Measurements from ENCODE around the gene CD48.
"Not testable (repeated sequence)": the region's sequence is repeated elsewhere in the genome, so short reads cannot be mapped to it uniquely, and the experiment has no call there.

The CD48 gene

GRCh38 chr1:160741092-160741501, 29.5 kb upstream of the CD48 start:
- DNase-seq: no peak

DNA sequence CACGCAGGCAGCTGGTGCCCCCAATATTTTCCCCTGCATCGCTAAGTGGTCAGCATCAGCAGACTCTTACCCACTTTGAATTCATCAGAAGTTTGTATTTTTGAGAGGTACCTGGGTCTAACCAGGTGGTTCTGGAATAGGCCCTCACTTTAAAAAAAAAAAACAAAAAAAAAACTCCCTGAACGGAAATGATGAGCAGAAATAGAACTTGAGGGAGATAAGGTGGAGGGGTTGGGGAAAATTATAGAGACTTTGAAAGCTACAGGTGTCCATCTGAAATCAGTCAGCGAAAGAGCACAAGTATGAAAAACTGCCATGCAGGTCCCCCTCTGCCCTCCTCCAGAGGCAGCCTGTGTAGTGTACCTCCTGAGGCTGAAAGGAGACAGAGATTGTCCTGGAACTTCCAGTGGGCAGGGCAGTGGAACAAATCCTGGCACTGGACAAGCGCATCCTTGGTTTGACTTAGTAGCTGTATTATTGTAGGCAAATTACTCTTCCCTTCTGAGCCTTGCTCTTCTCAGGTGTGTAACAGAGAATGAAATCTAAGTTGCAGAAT, 28.6 kb upstream of the CD48 start:
- DNase-seq: no peak

- DNase-seq: no peak
Observed at GRCh38 chr1:160739098-160739511, 27.5 kb upstream of the CD48 start, which contains the start of gene SLAMF7. Gene SLAMF7, plus strand, starts transcription at chr1:160739247. Its CDS starts 55 bp downstream, at chr1:160739302.

DNA sequence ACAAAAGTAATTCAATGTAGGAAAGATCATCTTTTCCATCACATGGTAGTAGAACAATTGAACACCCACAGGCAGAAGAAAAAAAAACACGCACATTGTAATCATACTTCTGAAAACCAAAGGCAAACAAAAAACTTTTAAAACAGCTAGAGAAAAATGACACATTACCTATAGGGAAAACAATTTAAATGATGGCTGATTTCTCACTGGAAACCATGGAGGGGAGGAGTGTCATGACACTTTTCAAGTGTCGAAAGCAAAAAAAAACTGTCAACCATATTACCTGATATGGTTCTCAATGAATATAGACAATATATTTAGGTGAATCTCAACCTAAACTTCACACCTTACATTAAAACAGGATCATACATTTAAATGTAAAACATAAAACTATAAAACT, 26.6 kb upstream of the CD48 start:
- no peak for DNase-seq

- no peak for DNase-seq
Observed at GRCh38 chr1:160734301-160734700, 22.7 kb upstream of the CD48 start.

- no peak for DNase-seq
Observed at GRCh38 chr1:160733898-160734297, 22.3 kb upstream of the CD48 start.

GRCh38 chr1:160731990-160732389, 20.4 kb upstream of the CD48 start:
- DNase-seq: no peak

DNA sequence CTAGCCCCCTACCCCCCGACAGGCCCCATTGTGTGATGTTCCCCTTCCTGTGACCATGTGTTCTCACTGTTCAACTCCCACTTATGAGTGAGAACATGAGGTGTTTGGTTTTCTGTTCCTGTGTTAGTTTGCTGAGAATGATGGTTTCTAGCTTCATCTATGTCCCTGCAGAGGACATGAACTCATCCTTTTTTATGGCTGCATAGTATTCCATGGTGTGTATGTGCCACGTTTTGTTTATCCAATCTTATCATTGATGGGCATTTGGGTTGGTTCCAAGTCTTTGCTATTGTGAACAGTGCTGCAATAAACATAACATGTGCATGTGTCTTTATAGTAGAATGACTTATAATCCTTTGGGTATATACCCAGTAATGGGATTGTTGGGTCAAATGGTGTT, 19.9 kb upstream of the CD48 start:
- not testable (repeated sequence) for DNase-seq

- no peak for DNase-seq
Observed at GRCh38 chr1:160727316-160727640, 15.7 kb upstream of the CD48 start.

GRCh38 chr1:160726498-160727315, 15.1 kb upstream of the CD48 start:
- DNase-seq: peak; percentile 23

DNA sequence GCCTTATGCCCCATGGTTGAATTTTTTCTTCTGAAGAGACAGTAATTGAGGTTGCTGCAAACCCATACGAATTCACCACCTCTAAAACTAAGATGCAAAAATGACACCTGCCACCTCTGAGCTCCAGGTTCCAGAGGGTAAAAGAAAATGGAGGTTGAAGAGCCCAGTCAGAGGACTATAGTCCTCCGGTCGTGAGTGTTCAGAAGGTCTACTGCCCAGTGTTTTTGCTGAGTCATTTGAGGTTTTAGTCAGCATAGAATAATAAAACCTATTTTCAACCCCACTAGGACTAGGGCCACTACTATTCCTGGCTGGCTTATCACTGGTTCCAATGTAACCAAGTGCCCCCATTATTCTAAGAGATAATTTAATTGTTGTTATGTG, 14.5 kb upstream of the CD48 start:
- no peak for DNase-seq

GRCh38 chr1:160724465-160725242, 13.0 kb upstream of the CD48 start:
- no peak for DNase-seq

- no peak for DNase-seq
Observed at GRCh38 chr1:160723332-160723731, 11.7 kb upstream of the CD48 start.

DNA sequence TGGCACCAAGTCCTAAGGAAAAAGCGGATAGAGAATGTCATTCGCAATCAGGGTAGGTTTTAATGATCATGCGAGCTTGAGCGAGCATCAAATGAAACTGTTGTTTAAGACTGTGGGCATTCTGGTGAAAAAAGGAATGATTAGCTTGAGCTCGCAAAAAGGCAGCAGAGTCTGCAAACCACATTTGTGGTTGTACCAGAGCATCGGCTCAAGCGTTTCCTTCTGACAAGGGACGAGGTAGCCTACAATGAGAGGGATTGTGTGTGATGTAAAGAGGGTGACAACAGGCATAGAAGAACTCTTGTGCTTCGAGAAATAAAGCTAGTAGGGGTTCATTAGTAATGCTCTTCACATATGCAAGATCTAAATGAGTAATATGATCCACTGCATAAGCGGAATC, 11.1 kb upstream of the CD48 start:
- no peak for DNase-seq

GRCh38 chr1:160721473-160721872, 9.9 kb upstream of the CD48 start:
- no peak for DNase-seq

- no peak for DNase-seq
Observed at GRCh38 chr1:160720356-160721085, 8.9 kb upstream of the CD48 start.

GRCh38 chr1:160718210-160718609, 6.6 kb upstream of the CD48 start:
- DNase-seq: no peak

DNA sequence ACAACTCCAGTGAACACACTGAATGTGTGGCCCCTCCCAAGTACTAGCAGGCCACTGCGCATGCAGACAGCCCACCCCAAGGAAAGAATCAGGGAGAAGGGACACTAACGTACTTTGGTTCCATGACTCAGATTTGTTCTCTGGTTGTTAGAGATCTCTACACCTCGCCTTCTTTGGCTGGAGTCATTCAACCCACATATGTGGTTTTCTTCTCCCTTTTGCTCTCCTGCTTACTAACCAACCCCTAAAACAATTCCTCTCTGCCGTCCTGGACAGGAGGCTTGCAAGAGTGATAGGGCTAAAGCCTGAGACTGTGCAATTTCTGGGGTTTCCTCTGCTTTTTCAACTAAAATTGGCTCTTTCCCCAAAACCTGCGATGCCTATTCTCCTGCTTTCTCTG, 5.7 kb upstream of the CD48 start:
- DNase-seq: no peak

- no peak for DNase-seq
Observed at GRCh38 chr1:160716013-160716412, 4.4 kb upstream of the CD48 start.

GRCh38 chr1:160714034-160714648, 2.5 kb upstream of the CD48 start:
- DNase-seq: not testable (repeated sequence)

- no peak for DNase-seq
Observed at GRCh38 chr1:160713161-160713560, 1.5 kb upstream of the CD48 start.

- DNase-seq: not testable (repeated sequence)
Observed at GRCh38 chr1:160712525-160713080, 981 bp upstream of the CD48 start.

GRCh38 chr1:160711276-160711601, 383 bp downstream of the CD48 start:
- no peak for DNase-seq
